GM21423 (cell line): ENCODE data around the gene SELENOO.

Experiments used
- ATAC-seq: cut with Tn5 transposase; IDR thresholded peaks from one replicate; pipeline ENCODE4 v1.9.1; 2021; ENCODE audit warnings: mild to moderate bottlenecking, moderate library complexity; ENCODE audit not compliant: unreplicated experiment

SELENOO gene

GRCh38 chr22:50215297-50216054 lies 14.7 kb downstream of the SELENOO start:
- no peak for ATAC-seq

GRCh38 chr22:50216055-50216683 lies 15.4 kb downstream of the SELENOO start:
- ATAC-seq, result no peak

- ATAC-seq, result no peak
Measured at GRCh38 chr22:50216684-50217520, 16.1 kb downstream of the SELENOO start.

- ATAC-seq, result no peak
Measured at GRCh38 chr22:50217543-50218152, 16.8 kb downstream of the SELENOO start.

- no peak for ATAC-seq
Measured at GRCh38 chr22:50218153-50218995, 17.6 kb downstream of the SELENOO start.

- ATAC-seq, result no peak
Measured at GRCh38 chr22:50218996-50219727, 18.4 kb downstream of the SELENOO start.

GRCh38 chr22:50219800-50220602 lies 19.2 kb downstream of the SELENOO start:
- ATAC-seq, result no peak

- ATAC-seq, result no peak
Measured at GRCh38 chr22:50220603-50221409, 20.0 kb downstream of the SELENOO start.

GRCh38 chr22:50221410-50222300 lies 20.8 kb downstream of the SELENOO start:
- no peak for ATAC-seq

GRCh38 chr22:50222508-50222907 lies 21.7 kb downstream of the SELENOO start:
- ATAC-seq, result no peak

GRCh38 chr22:50224071-50224470 lies 23.3 kb downstream of the SELENOO start:
- no peak for ATAC-seq

GRCh38 chr22:50225200-50225969 lies 24.6 kb downstream of the SELENOO start:
- ATAC-seq, result no peak

GRCh38 chr22:50226063-50226874 lies 25.5 kb downstream of the SELENOO start:
- no peak for ATAC-seq

GRCh38 chr22:50226875-50227165 lies 26.0 kb downstream of the SELENOO start:
- ATAC-seq, result no peak

- no peak for ATAC-seq
Measured at GRCh38 chr22:50227579-50228215, 26.9 kb downstream of the SELENOO start.
